HG03442 (cell line): ENCODE measurements around the gene SHMT2.

Source experiments
- ATAC-seq: cut with Tn5 transposase; IDR thresholded peaks from one replicate; pipeline ENCODE4 v1.9.1; 2021; ENCODE audit warnings: mild to moderate bottlenecking, moderate library complexity; ENCODE audit not compliant: unreplicated experiment

SHMT2 gene

GRCh38 chr12:57225680-57226210 is 3.8 kb upstream of the SHMT2 start:
- no peak for ATAC-seq

GRCh38 chr12:57226588-57227314 is 2.8 kb upstream of the SHMT2 start:
- ATAC-seq = no peak

GRCh38 chr12:57227315-57228115 is 2.0 kb upstream of the SHMT2 start:
- ATAC-seq = no peak

GRCh38 chr12:57229046-57229633 is 371 bp upstream of the SHMT2 start:
- peak; percentile 8 for ATAC-seq

GRCh38 chr12:57230381-57231155 is 1.1 kb downstream of the SHMT2 start:
- ATAC-seq = no peak

GRCh38 chr12:57231276-57232021 is 1.9 kb downstream of the SHMT2 start:
- ATAC-seq = no peak

- no peak for ATAC-seq
Measured at GRCh38 chr12:57232156-57232756, 2.7 kb downstream of the SHMT2 start.

GRCh38 chr12:57233357-57234232 is 4.1 kb downstream of the SHMT2 start:
- ATAC-seq = no peak

GRCh38 chr12:57234233-57234570 is 4.7 kb downstream of the SHMT2 start:
- no peak for ATAC-seq

GRCh38 chr12:57234571-57235016 is 5.1 kb downstream of the SHMT2 start:
- no peak for ATAC-seq

- no peak for ATAC-seq
Measured at GRCh38 chr12:57235017-57235727, 5.7 kb downstream of the SHMT2 start.

GRCh38 chr12:57235728-57236131 is 6.2 kb downstream of the SHMT2 start:
- no peak for ATAC-seq

- ATAC-seq = no peak
Measured at GRCh38 chr12:57236201-57236924, 6.9 kb downstream of the SHMT2 start.

- no peak for ATAC-seq
Measured at GRCh38 chr12:57236925-57237595, 7.5 kb downstream of the SHMT2 start.

- ATAC-seq = no peak
Measured at GRCh38 chr12:57237596-57237931, 8.1 kb downstream of the SHMT2 start.

GRCh38 chr12:57237932-57238853 is 8.7 kb downstream of the SHMT2 start:
- no peak for ATAC-seq
